ENCODE measurements around the gene SLC22A23.

GRCh38 chr6:3429211-3429610, 27.6 kb downstream of the SLC22A23 start:
- TF ChIP-seq CTCF (IDR thresholded peaks at IDR 0.05; ENCODE audit: insufficient read depth, low read depth, low read length) (no peak), EZH2 (IDR thresholded peaks at IDR 0.05; ENCODE audit: insufficient read depth, low read length) (no peak)
